GM10266 (cell line): ENCODE data around the gene CTNNBL1.
"Not testable (repeated sequence)": the region's sequence is repeated elsewhere in the genome, so short reads cannot be mapped to it uniquely, and the experiment has no call there.

Experiments
- DNase-seq: peaks from one replicate; pipeline ENCODE4 v3.0.0; 2012; ENCODE audit errors: extremely low spot score
- TF ChIP-seq, protein P1 (sequence below): IDR thresholded peaks from 2 replicates; pipeline ENCODE4 v1.5.1; 2012; ENCODE audit warnings: mild to moderate bottlenecking, low read depth; ENCODE audit not compliant: control insufficient read depth, insufficient read depth; ENCODE audit errors: missing control alignments

CTNNBL1 gene

DNA sequence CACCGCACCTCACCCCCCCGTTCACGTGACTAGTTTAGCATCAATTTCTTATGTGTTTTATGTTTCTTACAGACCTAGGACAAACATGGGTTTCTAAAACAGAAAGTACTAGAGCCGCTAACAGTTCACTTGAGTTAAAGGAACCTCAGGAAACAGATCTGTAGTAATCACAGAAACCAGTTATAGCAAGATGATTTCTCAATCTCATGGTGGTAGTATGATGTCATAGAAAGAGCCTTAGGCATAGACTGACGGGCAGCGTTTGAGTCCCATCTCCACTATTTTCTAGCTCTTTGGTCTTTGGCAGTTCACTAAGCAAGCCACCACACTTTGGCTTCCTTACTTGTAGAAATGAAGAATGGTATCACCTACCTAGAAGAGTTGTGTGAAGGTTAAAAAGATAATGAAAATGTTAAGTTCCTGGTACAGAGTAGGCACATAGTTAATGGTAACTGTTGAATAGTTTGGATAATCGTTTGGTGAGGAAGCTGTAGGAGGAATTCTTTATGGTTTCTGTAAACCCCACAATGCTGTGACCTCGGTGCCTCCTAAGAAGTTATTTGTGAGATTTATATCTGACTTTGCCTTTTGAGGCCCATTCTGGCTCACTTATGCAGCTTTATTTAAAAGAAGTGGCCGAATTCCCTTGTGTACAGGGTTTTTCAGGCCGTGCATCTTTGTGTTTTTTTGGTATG lies 21.3 kb downstream of the CTNNBL1 start:
- no peak for DNase-seq
- TF ChIP-seq, protein P1, sequence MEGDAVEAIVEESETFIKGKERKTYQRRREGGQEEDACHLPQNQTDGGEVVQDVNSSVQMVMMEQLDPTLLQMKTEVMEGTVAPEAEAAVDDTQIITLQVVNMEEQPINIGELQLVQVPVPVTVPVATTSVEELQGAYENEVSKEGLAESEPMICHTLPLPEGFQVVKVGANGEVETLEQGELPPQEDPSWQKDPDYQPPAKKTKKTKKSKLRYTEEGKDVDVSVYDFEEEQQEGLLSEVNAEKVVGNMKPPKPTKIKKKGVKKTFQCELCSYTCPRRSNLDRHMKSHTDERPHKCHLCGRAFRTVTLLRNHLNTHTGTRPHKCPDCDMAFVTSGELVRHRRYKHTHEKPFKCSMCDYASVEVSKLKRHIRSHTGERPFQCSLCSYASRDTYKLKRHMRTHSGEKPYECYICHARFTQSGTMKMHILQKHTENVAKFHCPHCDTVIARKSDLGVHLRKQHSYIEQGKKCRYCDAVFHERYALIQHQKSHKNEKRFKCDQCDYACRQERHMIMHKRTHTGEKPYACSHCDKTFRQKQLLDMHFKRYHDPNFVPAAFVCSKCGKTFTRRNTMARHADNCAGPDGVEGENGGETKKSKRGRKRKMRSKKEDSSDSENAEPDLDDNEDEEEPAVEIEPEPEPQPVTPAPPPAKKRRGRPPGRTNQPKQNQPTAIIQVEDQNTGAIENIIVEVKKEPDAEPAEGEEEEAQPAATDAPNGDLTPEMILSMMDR = no peak

DNA sequence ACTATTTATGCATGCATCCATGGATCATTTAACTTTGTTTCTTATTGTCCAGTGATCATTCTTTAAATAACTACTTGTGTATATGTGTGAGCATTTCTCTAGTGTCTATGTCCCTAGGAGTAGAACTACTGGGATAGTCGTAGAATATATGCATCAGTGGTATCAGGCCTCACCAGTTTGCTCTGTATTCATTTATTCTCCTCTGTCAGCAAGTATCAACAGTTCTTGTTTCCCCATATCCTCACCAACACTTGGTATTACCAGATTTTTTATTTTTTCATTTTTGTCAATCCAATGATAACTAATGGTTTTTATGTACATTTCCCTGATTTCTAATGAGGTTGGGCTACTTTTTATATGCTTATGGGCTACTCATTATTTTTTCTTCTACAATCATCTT lies 27.9 kb downstream of the CTNNBL1 start:
- TF ChIP-seq, protein P1 = no peak
- no peak for DNase-seq

DNA sequence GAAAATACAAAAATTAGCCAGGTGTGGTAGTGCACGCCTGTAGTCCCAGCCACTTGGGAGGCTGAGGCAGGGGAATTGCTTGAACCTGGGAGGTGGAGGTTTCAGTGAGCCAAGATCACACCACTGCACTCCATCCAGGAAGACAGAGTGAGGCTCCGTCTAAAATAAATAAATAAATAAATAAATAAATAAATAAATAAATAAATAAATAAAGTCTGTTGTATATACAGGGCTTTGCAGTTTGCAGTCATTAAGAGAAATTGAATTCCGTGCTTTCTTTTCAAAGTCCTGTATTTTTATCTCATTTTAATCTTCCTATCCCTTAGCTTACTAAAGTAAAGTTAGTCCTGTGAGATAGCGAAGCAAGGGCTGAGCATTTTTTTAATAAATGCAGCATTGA lies 28.5 kb downstream of the CTNNBL1 start:
- not testable (repeated sequence) for DNase-seq

DNA sequence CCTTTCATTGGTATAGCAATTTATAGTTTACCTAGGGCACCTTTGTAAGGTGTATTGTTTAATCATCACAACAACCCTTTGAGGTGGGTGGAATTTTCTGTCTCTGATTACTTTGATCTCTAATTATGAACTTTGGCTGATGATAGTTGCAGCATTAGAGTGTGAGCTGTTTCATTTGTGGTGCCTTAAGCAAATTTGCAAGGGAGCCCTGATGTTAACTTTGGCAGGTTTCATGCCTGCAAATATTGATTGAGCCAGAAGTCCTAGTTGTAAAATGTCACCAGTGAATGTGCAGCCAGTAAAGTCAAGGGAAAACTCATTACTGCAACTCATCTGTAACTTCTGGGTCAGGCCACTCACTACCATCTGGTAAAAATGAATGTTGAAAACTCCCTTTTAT lies 29.8 kb downstream of the CTNNBL1 start:
- DNase-seq = no peak
- TF ChIP-seq, protein P1 = no peak

DNA sequence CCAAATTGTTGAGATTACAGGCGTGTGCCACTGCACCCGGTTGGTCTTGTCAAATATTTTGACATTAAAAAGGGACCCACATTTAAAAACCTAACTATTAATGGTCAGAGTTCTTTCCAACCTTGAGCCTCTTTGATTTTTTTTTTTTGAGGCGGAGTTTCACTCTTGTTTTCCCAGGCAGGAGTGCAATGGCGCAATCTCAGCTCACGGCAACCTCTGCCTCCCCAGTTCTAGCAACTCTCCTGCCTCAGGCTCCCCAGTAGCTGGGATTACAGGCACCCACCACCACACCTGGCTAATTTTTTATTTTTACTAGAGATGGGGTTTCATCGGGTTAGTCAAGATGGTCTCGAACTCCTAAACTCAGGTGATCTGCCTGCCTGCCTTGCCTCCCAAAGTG lies 31.3 kb downstream of the CTNNBL1 start:
- DNase-seq = no peak
- TF ChIP-seq, protein P1 = no peak

DNA sequence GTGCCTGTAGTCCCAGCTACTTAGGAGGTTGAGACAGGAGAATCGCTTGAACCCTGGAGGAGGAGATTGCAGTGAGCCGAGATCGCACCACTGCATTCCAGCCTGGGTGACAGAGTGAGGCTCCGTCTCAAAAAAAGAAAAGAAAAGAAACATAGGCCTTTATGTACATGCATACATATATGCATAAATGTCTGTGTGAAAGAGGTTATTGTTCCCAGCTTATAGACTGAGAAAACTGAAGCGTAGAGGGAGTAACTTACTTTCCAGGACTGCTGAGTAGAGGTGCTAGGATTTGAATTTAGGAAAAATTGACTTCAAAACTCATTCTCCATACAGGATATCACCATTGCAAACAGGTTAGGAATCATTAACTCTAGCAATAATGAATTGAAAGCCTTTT lies 32.0 kb downstream of the CTNNBL1 start:
- no peak for DNase-seq

DNA sequence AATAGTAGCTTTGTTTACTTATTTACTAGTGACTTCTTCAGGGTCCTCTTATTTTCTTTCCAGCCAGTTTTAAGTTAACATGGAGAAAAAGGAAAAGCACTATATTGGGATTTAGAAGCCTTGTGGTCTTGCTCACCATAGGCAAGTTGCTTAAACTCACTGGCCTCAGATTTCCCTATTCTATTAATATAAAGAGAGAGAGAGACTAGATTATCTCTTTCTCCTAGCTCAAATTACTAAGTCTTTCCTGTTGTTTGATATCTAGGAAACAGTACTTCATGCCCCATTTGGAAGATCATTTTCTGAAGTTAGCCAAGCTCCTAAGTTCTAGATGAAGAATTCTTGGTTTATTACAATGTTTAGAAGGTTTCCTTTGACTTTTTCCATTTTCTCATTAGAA lies 32.5 kb downstream of the CTNNBL1 start:
- TF ChIP-seq, protein P1 = no peak
- no peak for DNase-seq

More for the DNA sequence above, 32.0 kb downstream of the CTNNBL1 start:
- TF ChIP-seq, protein P1 = no peak
